HG02938 (cell line): Measurements from ENCODE around the gene VWA8.
"Not testable (repeated sequence)": the region's sequence is repeated elsewhere in the genome, so short reads cannot be mapped to it uniquely, and the experiment has no call there.

Source experiments
- ATAC-seq: cut with Tn5 transposase; IDR thresholded peaks from one replicate; pipeline ENCODE4 v1.9.1; 2021; ENCODE audit warnings: mild to moderate bottlenecking, moderate library complexity; ENCODE audit not compliant: unreplicated experiment

The VWA8 gene

GRCh38 chr13:41599619-41600018, 361.3 kb downstream of the VWA8 start:
- no peak for ATAC-seq

- ATAC-seq = no peak
Measured at GRCh38 chr13:41597348-41598041, 363.4 kb downstream of the VWA8 start.

GRCh38 chr13:41596190-41596589, 364.7 kb downstream of the VWA8 start:
- no peak for ATAC-seq

- no peak for ATAC-seq
Measured at GRCh38 chr13:41595298-41595697, 365.6 kb downstream of the VWA8 start.

- no peak for ATAC-seq
Measured at GRCh38 chr13:41590643-41591042, 370.3 kb downstream of the VWA8 start.

GRCh38 chr13:41590122-41590521, 370.8 kb downstream of the VWA8 start:
- ATAC-seq = no peak

GRCh38 chr13:41589434-41589833, 371.5 kb downstream of the VWA8 start:
- ATAC-seq = no peak

GRCh38 chr13:41588899-41589298, 372.0 kb downstream of the VWA8 start:
- no peak for ATAC-seq

- no peak for ATAC-seq
Measured at GRCh38 chr13:41588448-41588847, 372.5 kb downstream of the VWA8 start.

GRCh38 chr13:41587490-41587889, 373.4 kb downstream of the VWA8 start:
- ATAC-seq = no peak

GRCh38 chr13:41586216-41586615, 374.7 kb downstream of the VWA8 start:
- no peak for ATAC-seq

GRCh38 chr13:41582027-41582463, 378.9 kb downstream of the VWA8 start:
- no peak for ATAC-seq

GRCh38 chr13:41580345-41580744, 380.6 kb downstream of the VWA8 start:
- ATAC-seq = no peak

GRCh38 chr13:41579881-41580280, 381.0 kb downstream of the VWA8 start:
- no peak for ATAC-seq

GRCh38 chr13:41579168-41579567, 381.7 kb downstream of the VWA8 start:
- no peak for ATAC-seq

- no peak for ATAC-seq
Measured at GRCh38 chr13:41578371-41578770, 382.5 kb downstream of the VWA8 start.

GRCh38 chr13:41577436-41577835, 383.5 kb downstream of the VWA8 start:
- ATAC-seq = no peak

- ATAC-seq = not testable (repeated sequence)
Measured at GRCh38 chr13:41573640-41574039, 387.3 kb downstream of the VWA8 start.

- ATAC-seq = not testable (repeated sequence)
Measured at GRCh38 chr13:41571817-41572340, 389.0 kb downstream of the VWA8 start.

GRCh38 chr13:41568972-41569351, 391.9 kb downstream of the VWA8 start:
- no peak for ATAC-seq

- no peak for ATAC-seq
Measured at GRCh38 chr13:41568143-41568971, 392.6 kb downstream of the VWA8 start.

GRCh38 chr13:41567363-41567762, 393.5 kb downstream of the VWA8 start:
- no peak for ATAC-seq
